ENCODE results near the gene WWOX. TPM values are rescaled to one million over a fixed set of nuclear protein-coding genes. Genes with fewer than 3 reads are reported as not detected.

The WWOX gene
- total RNA-seq, 1 donor from 2014 or later = 18.6 TPM

DNA sequence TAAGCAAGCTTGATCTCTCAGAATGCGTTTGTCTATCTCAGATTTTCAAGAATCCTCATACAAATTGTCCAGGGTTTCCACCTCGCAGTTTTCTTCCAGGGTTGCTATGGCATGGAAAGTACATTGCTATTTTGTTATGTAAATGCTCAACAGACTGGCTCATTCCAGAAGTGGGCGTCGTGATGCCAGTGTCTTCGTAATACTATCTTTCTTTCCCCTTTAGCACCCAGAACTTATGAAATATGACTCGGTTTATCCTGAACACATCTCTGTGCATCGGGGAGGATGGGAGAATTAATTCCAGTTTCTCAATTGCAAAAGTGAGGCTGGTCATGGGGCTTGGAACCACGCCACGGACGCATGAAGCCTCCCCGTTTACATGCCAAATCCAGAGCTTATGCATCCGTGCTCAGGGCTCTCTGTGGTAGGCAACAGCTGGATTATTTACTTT lies 405.0 kb downstream of the WWOX start:
- Mint-ChIP-seq H3K9me3 (ENCODE audit: unreplicated experiment) (no peaks in the 10 kb centered on the region), H3K4me1 (ENCODE audit: unreplicated experiment) (peaks cover 18% of the 10 kb centered on the region), H3K27ac (ENCODE audit: unreplicated experiment) (no peak overlapping the region), H3K4me3 (ENCODE audit: unreplicated experiment) (no peak overlapping the region), H3K36me3 (ENCODE audit: low read depth, unreplicated experiment) (no peaks in the 10 kb centered on the region), H3K27me3 (ENCODE audit: unreplicated experiment) (peaks cover 2% of the 10 kb centered on the region)
- no peak for DNase-seq (ENCODE audit: low spot score)
- TF ChIP-seq, protein P1, sequence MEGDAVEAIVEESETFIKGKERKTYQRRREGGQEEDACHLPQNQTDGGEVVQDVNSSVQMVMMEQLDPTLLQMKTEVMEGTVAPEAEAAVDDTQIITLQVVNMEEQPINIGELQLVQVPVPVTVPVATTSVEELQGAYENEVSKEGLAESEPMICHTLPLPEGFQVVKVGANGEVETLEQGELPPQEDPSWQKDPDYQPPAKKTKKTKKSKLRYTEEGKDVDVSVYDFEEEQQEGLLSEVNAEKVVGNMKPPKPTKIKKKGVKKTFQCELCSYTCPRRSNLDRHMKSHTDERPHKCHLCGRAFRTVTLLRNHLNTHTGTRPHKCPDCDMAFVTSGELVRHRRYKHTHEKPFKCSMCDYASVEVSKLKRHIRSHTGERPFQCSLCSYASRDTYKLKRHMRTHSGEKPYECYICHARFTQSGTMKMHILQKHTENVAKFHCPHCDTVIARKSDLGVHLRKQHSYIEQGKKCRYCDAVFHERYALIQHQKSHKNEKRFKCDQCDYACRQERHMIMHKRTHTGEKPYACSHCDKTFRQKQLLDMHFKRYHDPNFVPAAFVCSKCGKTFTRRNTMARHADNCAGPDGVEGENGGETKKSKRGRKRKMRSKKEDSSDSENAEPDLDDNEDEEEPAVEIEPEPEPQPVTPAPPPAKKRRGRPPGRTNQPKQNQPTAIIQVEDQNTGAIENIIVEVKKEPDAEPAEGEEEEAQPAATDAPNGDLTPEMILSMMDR (IDR thresholded peaks at IDR 0.05; ENCODE audit: unreplicated experiment) = no peak

DNA sequence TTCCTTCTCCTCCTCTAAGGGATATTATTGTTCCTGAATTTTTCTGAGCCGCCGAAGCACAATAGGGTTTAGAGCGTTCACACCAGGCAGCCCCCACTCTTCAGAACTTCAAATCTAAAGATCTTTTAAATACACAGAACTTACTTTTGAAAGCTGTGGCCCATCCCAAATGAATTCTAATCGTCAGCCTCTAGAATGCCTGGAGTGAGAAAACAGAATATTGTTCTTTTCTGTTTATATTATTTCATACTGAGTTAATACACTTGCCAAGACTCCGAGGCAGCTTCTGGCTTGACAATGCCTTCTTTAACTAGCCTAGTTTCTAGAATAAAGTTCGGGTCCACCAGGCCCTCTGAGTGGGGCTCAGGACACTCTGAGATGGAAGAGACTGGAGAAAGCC lies 405.6 kb downstream of the WWOX start:
- H3K27ac Mint-ChIP-seq (ENCODE audit: unreplicated experiment) = no peak overlapping the region
- H3K4me3 Mint-ChIP-seq (ENCODE audit: unreplicated experiment) = no peak overlapping the region
- H3K9me3 Mint-ChIP-seq (ENCODE audit: unreplicated experiment) = no peaks in the 10 kb centered on the region
- peaks cover 13% of the 10 kb centered on the region for H3K4me1 Mint-ChIP-seq (ENCODE audit: unreplicated experiment)
- TF ChIP-seq, protein P1 (IDR thresholded peaks at IDR 0.05; ENCODE audit: unreplicated experiment) = no peak
- no peak for DNase-seq (ENCODE audit: low spot score)
- no peaks in the 10 kb centered on the region for H3K36me3 Mint-ChIP-seq (ENCODE audit: low read depth, unreplicated experiment)
- H3K27me3 Mint-ChIP-seq (ENCODE audit: unreplicated experiment) = peaks cover 2% of the 10 kb centered on the region

DNA sequence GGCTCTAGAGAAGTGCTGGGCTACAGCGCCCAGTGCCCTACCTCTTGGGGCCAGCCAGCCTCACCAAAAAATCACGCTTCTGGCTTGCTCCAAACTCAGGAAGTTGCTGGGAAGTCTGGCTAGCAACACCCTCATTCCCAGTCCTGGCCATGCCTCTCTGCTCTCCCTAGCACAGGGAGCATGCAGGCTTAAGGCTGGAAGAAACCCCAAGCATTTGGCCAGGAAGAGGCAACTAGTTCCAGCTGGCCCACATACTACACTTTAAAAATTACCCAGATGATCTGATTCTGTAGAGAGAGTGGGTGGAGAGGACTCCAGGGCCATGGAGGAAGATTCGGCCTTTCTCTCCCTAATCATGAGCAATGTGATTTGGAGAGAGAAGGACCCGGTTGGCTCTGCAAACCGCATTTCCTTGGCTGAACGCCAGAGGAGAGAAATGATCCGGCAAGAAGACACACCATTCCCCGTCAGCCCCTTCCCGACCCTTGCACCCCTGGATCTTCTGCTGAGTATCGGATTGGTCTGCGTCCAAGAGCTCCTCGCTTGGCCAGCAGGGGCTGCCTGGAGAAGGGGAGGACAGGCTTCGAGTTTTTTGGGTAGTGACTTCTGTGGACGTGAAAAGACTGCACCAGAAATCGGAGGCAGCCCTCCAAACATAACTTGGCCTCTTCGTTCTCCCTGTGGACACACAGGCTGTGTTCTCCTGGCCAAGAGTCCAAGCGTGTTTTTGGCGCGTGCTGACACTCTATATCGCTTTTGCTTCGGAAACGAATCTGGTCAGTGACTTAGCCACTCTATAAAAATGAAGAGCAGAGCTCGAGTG lies 406.3 kb downstream of the WWOX start:
- Mint-ChIP-seq H3K9me3 (ENCODE audit: unreplicated experiment) (no peaks in the 10 kb centered on the region), H3K4me3 (ENCODE audit: unreplicated experiment) (no peak overlapping the region), H3K27me3 (ENCODE audit: unreplicated experiment) (peaks cover 2% of the 10 kb centered on the region), H3K4me1 (ENCODE audit: unreplicated experiment) (peaks cover 7% of the 10 kb centered on the region), H3K27ac (ENCODE audit: unreplicated experiment) (no peak overlapping the region), H3K36me3 (ENCODE audit: low read depth, unreplicated experiment) (no peaks in the 10 kb centered on the region)
- DNase-seq (ENCODE audit: low spot score) = no peak
- TF ChIP-seq, protein P1 (IDR thresholded peaks at IDR 0.05; ENCODE audit: unreplicated experiment) = no peak

GRCh38 chr16:78506367-78507193 lies 407.1 kb downstream of the WWOX start:
- TF ChIP-seq, protein P1 (IDR thresholded peaks at IDR 0.05; ENCODE audit: unreplicated experiment) = no peak
- H3K9me3 Mint-ChIP-seq (ENCODE audit: unreplicated experiment) = no peaks in the 10 kb centered on the region
- no peak overlapping the region for H3K27ac Mint-ChIP-seq (ENCODE audit: unreplicated experiment)
- peaks cover 5% of the 10 kb centered on the region for H3K4me1 Mint-ChIP-seq (ENCODE audit: unreplicated experiment)
- H3K4me3 Mint-ChIP-seq (ENCODE audit: unreplicated experiment) = no peak overlapping the region
- peaks cover 2% of the 10 kb centered on the region for H3K27me3 Mint-ChIP-seq (ENCODE audit: unreplicated experiment)
- H3K36me3 Mint-ChIP-seq (ENCODE audit: low read depth, unreplicated experiment) = no peaks in the 10 kb centered on the region
- no peak for DNase-seq (ENCODE audit: low spot score)
